Measurements from ENCODE around the gene PPIAL4G.
"Not testable (repeated sequence)": the region's sequence is repeated elsewhere in the genome, so short reads cannot be mapped to it uniquely, and the experiment has no call there.

The PPIAL4G gene

GRCh38 chr1:148452845-148453244 lies 30.3 kb downstream of the PPIAL4G start:
- H3K9me3 Mint-ChIP-seq (ENCODE audit: low read depth); H3K36me3 Mint-ChIP-seq; H3K4me3 Mint-ChIP-seq; H3K27me3 Mint-ChIP-seq; H3K27ac Mint-ChIP-seq: not testable (repeated sequence)
- H3K4me1 Mint-ChIP-seq (ENCODE audit: low read depth) = peaks cover 13% of the 10 kb centered on the region

GRCh38 chr1:148439654-148440325 lies 43.3 kb downstream of the PPIAL4G start:
- H3K27me3 Mint-ChIP-seq = not testable (repeated sequence)
- H3K27ac Mint-ChIP-seq = peak overlapping the region; percentile 59

GRCh38 chr1:148435406-148435805 lies 47.7 kb downstream of the PPIAL4G start:
- H3K27ac Mint-ChIP-seq = peak overlapping the region; percentile 78
- peaks cover 69% of the 10 kb centered on the region for H3K4me1 Mint-ChIP-seq (ENCODE audit: low read depth)
- H3K27me3 Mint-ChIP-seq = no peaks in the 10 kb centered on the region
- no peaks in the 10 kb centered on the region for H3K9me3 Mint-ChIP-seq (ENCODE audit: low read depth)
- no peak overlapping the region for H3K4me3 Mint-ChIP-seq
- peaks cover 22% of the 10 kb centered on the region for H3K36me3 Mint-ChIP-seq

More at GRCh38 chr1:148439654-148440325, 43.3 kb downstream of the PPIAL4G start:
- not testable (repeated sequence) for H3K36me3 Mint-ChIP-seq; H3K9me3 Mint-ChIP-seq (ENCODE audit: low read depth); H3K4me3 Mint-ChIP-seq
- peaks cover 54% of the 10 kb centered on the region for H3K4me1 Mint-ChIP-seq (ENCODE audit: low read depth)

GRCh38 chr1:148434832-148435231 lies 48.3 kb downstream of the PPIAL4G start:
- Mint-ChIP-seq H3K27ac (peak overlapping the region; percentile 78), H3K4me1 (ENCODE audit: low read depth) (peaks cover 70% of the 10 kb centered on the region), H3K9me3 (ENCODE audit: low read depth) (no peaks in the 10 kb centered on the region), H3K4me3 (no peak overlapping the region), H3K36me3 (peaks cover 22% of the 10 kb centered on the region), H3K27me3 (no peaks in the 10 kb centered on the region)

- not testable (repeated sequence) for H3K9me3 Mint-ChIP-seq (ENCODE audit: low read depth); H3K27me3 Mint-ChIP-seq; H3K4me3 Mint-ChIP-seq
- Mint-ChIP-seq H3K36me3 (peaks cover 35% of the 10 kb centered on the region), H3K4me1 (ENCODE audit: low read depth) (peaks cover 66% of the 10 kb centered on the region), H3K27ac (peak overlapping the region; percentile 16)
Measured at GRCh38 chr1:148432916-148433317, 50.2 kb downstream of the PPIAL4G start.

Measured in activated naive CD8-positive, alpha-beta T cell (primary cell).